Measurements from ENCODE around the gene FLOT2. TPM values are rescaled to one million over a fixed set of nuclear protein-coding genes. Genes with fewer than 3 reads are reported as not detected.

FLOT2 gene
- total and polyA plus RNA-seq, 2 of the 8 experiments (the other 6 are each of a cell fraction or from before 2014, with no cell fraction given): 116 to 189 TPM

GRCh38 chr17:28842282-28843012, 55.1 kb downstream of the FLOT2 start, which contains the start of gene FAM222B (continued):
- TF ChIP-seq, protein P1, sequence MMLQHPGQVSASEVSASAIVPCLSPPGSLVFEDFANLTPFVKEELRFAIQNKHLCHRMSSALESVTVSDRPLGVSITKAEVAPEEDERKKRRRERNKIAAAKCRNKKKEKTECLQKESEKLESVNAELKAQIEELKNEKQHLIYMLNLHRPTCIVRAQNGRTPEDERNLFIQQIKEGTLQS (IDR thresholded peaks at IDR 0.05; ENCODE audit: insufficient read depth, low read depth, low read length): peak; percentile 66
- TF ChIP-seq POLR2A (IDR thresholded peaks at IDR 0.05; ENCODE audit: control extremely low read depth in 1 of 2, low read depth in 2 of 2, low read length in 2 of 2): peak in 1 of 2 experiments; percentile 50; a peak in 1 of 3 replicates
- peak; percentile 73; the same call in 1 of the 2 replicates for TF ChIP-seq TAF1 (IDR thresholded peaks at IDR 0.05; ENCODE audit: low read depth, low read length)
- no peak for TF ChIP-seq RNF2 (IDR thresholded peaks at IDR 0.05; ENCODE audit: borderline replicate concordance, low read depth, low read length, missing control alignments, poor library complexity, severe bottlenecking)
- peak in 1 of 2 experiments; percentile 48; a peak in 1 of 4 replicates for TF ChIP-seq SIN3A (conservative IDR thresholded peaks at IDR 0.05 in 1 of 2, IDR thresholded peaks at IDR 0.05 in 1 of 2; ENCODE audit: low read depth in 1 of 2, low read length in 2 of 2)
- TF ChIP-seq FOSL1 (IDR thresholded peaks at IDR 0.05; ENCODE audit: insufficient read depth, low read depth, low read length): no peak
- TF ChIP-seq MAFK (IDR thresholded peaks at IDR 0.05; ENCODE audit: low read depth, low read length): no peak
- TF ChIP-seq NRF1 (IDR thresholded peaks at IDR 0.05; ENCODE audit: low read depth, low read length): peak; percentile 100
- TF ChIP-seq SAP30 (IDR thresholded peaks at IDR 0.05; ENCODE audit: insufficient read depth, insufficient replicate concordance, low read length): peak; percentile 57
- peak; percentile 59 for TF ChIP-seq ASH2L (IDR thresholded peaks at IDR 0.05; ENCODE audit: low read length)
- peak; percentile 51 for TF ChIP-seq TBP (IDR thresholded peaks at IDR 0.05; ENCODE audit: low read depth, low read length)
- TF ChIP-seq PHF8 (conservative IDR thresholded peaks at IDR 0.05; ENCODE audit: low read depth, low read length): peak; percentile 80
- peak; percentile 36 for TF ChIP-seq KDM4A (IDR thresholded peaks at IDR 0.05; ENCODE audit: low read depth, low read length, severe bottlenecking)
- peak; percentile 93; the same call in 1 of the 2 replicates for TF ChIP-seq SP4 (IDR thresholded peaks at IDR 0.05; ENCODE audit: low read length)
- peak; percentile 37; the same call in 1 of the 2 replicates for TF ChIP-seq MAX (IDR thresholded peaks at IDR 0.05)

All from H1 (cell line).